Stomach smooth muscle (tissue), 2 donors: ENCODE data around the gene LEMD3.

Source experiments
- H3K27ac ChIP-seq: one replicate; pipeline ENCODE4 v1.7.0; 2013; ENCODE audit warnings: mild to moderate bottlenecking, low read length, inconsistent platforms
- H3K27me3 ChIP-seq, 2 donors: one replicate each; pipeline ENCODE4 v1.7.0; 2013; ENCODE audit warnings: low read length in 2 of 2; ENCODE audit not compliant: insufficient read depth in 2 of 2, control insufficient read depth in 1 of 2
- H3K36me3 ChIP-seq, 2 donors: one replicate each; pipeline ENCODE4 v1.7.0; 2013; ENCODE audit warnings: low read length in 2 of 2; ENCODE audit not compliant: control insufficient read depth in 2 of 2, insufficient read depth in 2 of 2
- H3K4me1 ChIP-seq: one replicate; pipeline ENCODE4 v1.7.0; 2013; ENCODE audit warnings: low read length; ENCODE audit not compliant: control insufficient read depth, insufficient read depth
- H3K4me3 ChIP-seq, 2 donors: one replicate each; pipeline ENCODE4 v1.7.0; 2013; ENCODE audit warnings: low read length in 2 of 2
- H3K9ac ChIP-seq, 2 donors: one replicate each; pipeline ENCODE4 v1.7.0; 2013; ENCODE audit warnings: low read length in 2 of 2, mild to moderate bottlenecking in 1 of 2
- H3K9me3 ChIP-seq, 2 donors: one replicate each; pipeline ENCODE4 v1.7.0; 2013; ENCODE audit warnings: low read length in 2 of 2; ENCODE audit not compliant: control insufficient read depth in 2 of 2
- donor health status: healthy.
- donor health status: Pancreatic carcinoma.

LEMD3 gene

DNA sequence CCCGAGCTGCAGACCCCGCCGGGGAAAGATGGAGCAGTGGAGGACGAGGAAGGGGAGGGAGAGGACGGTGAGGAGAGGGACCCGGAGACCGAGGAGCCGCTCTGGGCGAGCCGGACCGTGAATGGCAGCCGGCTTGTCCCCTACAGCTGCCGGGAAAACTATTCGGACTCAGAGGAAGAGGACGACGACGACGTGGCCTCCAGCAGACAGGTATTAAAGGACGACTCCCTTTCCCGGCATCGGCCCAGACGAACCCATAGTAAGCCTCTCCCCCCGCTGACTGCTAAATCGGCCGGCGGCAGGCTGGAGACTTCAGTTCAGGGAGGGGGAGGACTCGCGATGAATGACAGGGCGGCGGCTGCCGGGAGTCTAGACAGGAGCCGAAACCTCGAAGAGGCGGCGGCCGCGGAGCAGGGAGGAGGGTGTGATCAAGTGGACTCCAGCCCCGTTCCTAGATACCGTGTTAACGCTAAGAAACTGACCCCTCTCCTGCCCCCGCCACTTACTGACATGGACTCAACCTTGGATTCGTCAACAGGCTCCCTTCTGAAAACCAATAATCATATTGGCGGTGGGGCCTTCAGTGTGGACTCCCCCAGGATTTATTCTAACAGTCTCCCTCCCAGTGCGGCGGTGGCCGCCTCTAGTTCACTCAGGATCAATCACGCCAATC is 962 bp downstream of the LEMD3 start:
- Histone ChIP-seq H3K27me3 (no peaks in the 10 kb centered on the region), H3K27ac (peak overlapping the region; percentile 91), H3K9ac (peak overlapping the region; percentile 87 to 91), H3K4me3 (peak overlapping the region; percentile 89 to 98), H3K36me3 (no peaks in the 10 kb centered on the region), H3K9me3 (no peaks in the 10 kb centered on the region), H3K4me1 (peaks cover 7% of the 10 kb centered on the region)

DNA sequence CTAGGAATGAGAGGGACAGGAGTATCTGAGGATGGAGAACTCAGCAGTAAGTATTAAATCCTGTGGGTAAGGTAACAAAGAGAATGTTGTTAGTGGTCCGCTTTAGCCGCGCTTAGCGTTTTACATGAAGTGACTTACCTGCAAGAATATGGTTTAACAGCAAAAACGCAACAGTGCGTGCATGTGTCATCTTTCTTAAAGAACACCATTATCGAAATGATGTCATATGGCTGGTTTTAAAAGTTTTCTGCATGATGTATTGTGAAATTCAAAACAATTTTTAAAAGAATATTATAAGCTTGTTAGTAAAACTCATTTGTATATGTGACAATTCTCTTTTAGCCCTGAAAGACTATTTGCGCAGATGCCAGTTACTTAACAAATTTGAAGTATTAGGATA is 1.7 kb downstream of the LEMD3 start:
- peak overlapping the region; percentile 89 to 98 for H3K4me3 ChIP-seq
- peak overlapping the region; percentile 87 to 91 for H3K9ac ChIP-seq
- no peaks in the 10 kb centered on the region for H3K9me3 ChIP-seq
- H3K27me3 ChIP-seq: no peaks in the 10 kb centered on the region
- H3K27ac ChIP-seq: no peak overlapping the region
- no peaks in the 10 kb centered on the region for H3K36me3 ChIP-seq
- peaks cover 7% of the 10 kb centered on the region for H3K4me1 ChIP-seq

DNA sequence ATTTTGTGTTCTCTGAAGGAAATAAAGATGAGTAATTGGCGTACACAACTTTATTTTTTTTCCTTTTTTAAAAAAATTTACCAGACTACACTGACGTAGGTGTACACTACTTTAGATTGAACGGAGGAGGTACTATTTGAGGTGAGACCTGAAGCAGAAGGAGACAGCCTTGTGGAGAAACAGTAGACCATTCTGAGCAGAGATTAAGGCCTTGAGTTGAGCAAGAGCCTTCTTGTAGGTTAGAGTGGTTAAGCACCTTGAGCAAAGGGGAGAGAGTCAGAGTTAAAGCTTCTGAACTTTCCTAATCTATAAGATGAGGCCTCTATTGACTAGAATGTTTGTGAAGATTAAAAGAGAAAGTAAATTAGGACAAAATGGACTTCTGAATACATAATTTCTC is 2.5 kb downstream of the LEMD3 start:
- H3K36me3 ChIP-seq: no peaks in the 10 kb centered on the region
- peaks cover 7% of the 10 kb centered on the region for H3K4me1 ChIP-seq
- H3K9ac ChIP-seq: peak overlapping the region in 1 of 2 donors; percentile 2
- no peak overlapping the region for H3K27ac ChIP-seq
- H3K4me3 ChIP-seq: peak overlapping the region; percentile 65 to 98
- no peaks in the 10 kb centered on the region for H3K27me3 ChIP-seq
- H3K9me3 ChIP-seq: no peaks in the 10 kb centered on the region

DNA sequence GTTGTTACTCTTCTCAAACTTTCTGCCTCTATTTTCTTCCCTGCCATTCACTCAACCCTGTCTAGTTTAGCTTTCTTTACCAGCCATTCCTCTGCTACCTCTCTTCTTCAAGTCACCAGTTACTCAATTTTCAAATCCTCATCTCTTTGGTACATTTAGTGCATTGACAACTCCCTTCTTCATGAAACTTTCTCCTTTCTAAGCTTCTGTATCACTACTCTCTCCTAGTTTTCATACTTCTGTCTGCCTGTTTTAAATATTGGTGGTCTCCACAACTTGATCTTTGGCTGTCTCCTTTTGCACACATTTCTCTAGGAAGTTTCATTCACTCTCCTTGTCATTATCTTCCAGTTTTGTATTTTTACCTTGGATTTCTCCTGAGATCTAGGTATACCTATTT is 6.0 kb downstream of the LEMD3 start:
- no peaks in the 10 kb centered on the region for H3K36me3 ChIP-seq
- no peak overlapping the region for H3K27ac ChIP-seq
- H3K9me3 ChIP-seq: no peaks in the 10 kb centered on the region
- no peak overlapping the region for H3K9ac ChIP-seq
- peaks cover 7% of the 10 kb centered on the region for H3K4me1 ChIP-seq
- no peak overlapping the region for H3K4me3 ChIP-seq
- no peaks in the 10 kb centered on the region for H3K27me3 ChIP-seq

DNA sequence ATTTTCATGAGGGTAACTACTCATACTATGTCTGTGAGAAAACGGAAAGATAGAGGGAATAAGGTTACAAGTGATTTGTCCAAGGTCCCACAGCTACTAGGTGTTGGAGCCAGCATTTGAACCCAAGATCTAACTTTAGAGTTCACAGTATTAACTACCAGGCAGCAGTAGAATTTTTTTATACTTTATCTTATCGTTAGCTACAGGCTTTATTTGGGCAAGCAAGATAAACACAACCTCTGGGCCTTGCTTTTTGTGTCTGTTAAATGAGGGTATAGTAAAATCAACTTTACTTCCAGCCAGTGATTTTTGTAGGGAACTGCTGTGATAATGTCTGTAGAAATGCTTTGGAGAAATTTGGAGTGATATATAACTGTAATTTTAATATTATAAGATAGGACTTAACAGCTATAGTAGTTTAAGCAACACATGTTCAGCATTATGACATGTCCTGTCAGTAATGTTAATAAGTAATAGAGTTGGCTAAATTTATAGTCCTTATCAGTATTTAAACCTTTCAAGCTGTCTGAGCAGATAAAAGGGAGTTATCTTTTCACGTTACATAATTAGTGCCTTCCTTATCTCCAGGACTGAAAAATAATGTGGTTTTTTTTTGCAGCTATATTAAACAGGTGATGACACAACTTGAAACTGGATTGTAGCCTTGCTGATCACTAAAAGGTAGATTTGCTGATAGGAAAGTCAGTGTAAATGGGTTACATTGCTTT is 12.8 kb downstream of the LEMD3 start:
- H3K9ac ChIP-seq: no peak overlapping the region
- no peak overlapping the region for H3K27ac ChIP-seq
- H3K4me1 ChIP-seq: no peaks in the 10 kb centered on the region
- no peaks in the 10 kb centered on the region for H3K9me3 ChIP-seq
- no peaks in the 10 kb centered on the region for H3K27me3 ChIP-seq
- no peaks in the 10 kb centered on the region for H3K36me3 ChIP-seq
- H3K4me3 ChIP-seq: no peak overlapping the region

DNA sequence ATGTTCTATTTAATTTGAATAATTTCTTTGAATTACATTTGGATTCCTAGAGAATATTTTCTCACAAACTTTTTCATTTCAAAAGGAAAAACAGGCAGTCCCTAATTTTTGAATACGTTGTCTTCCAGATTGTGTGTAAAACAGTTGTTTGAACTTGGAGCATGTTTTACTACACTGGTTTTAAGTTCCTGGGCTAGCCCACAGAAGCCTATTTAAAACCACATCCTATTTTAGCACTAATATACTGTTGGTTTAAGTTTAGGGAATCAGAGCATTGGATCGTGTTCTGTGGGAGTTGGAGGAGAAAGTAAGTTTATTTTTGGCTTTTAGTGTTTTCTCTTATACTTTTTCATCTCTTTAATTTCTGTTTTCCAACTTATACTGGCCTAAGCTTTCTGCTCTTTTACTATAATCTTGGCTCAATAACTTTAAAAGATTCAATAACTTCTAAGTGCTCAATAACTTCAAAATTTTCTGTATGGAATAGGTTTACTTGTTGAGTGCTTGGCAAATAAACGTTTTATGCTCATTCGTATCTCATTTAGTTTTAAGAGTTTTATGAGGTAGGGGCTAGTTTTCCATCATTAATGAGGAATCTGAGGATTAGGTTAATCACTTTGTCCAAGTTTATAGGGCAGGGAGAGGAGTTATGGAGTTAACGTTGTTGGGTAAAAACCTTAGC is 14.9 kb downstream of the LEMD3 start:
- Histone ChIP-seq H3K4me1 (no peaks in the 10 kb centered on the region), H3K4me3 (no peak overlapping the region), H3K36me3 (no peaks in the 10 kb centered on the region)

DNA sequence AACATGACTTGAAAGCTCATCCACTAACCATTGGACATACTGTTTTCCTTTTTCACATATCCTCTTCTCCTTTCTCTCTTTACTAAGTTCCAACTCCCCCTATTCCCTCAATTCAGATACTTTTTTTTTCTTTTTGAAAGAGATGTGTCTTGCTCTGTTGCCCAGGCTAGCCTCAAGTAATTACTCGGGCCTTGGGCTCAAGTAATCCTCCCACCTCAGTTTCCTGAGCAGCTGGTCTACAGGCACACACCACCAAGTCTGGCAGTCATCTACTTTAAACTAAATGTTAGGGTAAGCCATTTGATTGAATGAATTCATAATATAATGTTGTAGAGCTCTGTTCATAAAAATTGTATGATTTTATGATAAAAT is 15.5 kb downstream of the LEMD3 start:
- Histone ChIP-seq H3K27ac (no peak overlapping the region), H3K36me3 (no peaks in the 10 kb centered on the region), H3K27me3 (no peaks in the 10 kb centered on the region), H3K9ac (no peak overlapping the region), H3K4me3 (no peak overlapping the region), H3K4me1 (no peaks in the 10 kb centered on the region), H3K9me3 (no peaks in the 10 kb centered on the region)

More for the DNA sequence above, 14.9 kb downstream of the LEMD3 start:
- Histone ChIP-seq H3K27me3 (no peaks in the 10 kb centered on the region), H3K9me3 (no peaks in the 10 kb centered on the region), H3K27ac (no peak overlapping the region), H3K9ac (no peak overlapping the region)

DNA sequence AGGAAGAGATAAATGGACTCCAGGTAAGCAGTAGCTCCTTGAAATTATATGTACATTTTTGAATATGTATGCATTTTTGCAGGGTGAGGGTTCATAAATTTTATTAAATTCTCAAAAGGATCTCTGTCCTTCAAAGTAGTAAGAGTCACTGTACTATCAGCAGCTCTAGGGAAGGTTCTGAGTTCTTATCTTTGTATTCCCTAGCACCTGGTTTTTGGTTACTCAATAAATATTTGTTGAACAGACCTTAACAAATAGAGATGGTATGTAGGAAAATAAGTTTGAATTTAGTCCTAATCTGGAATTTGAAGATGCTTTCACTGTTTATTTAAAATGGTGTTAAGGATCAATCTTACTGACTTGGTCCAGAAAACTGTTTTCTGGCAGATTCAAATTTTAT is 18.3 kb downstream of the LEMD3 start:
- Histone ChIP-seq H3K9me3 (no peaks in the 10 kb centered on the region), H3K4me1 (no peaks in the 10 kb centered on the region), H3K27me3 (no peaks in the 10 kb centered on the region), H3K9ac (no peak overlapping the region), H3K36me3 (no peaks in the 10 kb centered on the region), H3K27ac (no peak overlapping the region), H3K4me3 (no peak overlapping the region)

DNA sequence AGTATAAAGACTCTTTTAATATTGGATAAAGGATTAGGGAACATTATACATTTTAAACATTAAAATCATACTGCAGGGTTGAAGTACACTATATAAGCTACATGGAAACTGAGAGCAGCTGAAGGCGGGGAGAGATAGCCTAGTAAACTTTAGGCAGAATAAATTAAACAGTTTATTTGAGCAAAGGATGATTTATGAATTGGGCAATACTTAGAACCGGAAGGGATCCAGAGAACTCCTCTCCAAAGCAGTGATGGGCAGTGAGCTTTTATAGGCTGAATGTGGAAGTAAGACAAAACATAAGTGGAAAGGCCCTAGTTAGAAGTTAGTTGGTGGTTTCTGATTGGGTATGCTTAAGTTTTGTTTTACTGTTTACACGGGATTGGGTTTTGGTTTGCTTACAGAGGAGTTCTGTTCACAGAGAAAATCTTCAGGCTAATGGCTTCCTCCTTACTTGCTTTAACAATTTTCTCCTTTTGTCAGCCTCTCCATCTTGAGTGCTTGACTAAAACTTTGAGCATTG is 18.9 kb downstream of the LEMD3 start:
- Histone ChIP-seq H3K4me1 (no peaks in the 10 kb centered on the region), H3K9me3 (no peaks in the 10 kb centered on the region)

DNA sequence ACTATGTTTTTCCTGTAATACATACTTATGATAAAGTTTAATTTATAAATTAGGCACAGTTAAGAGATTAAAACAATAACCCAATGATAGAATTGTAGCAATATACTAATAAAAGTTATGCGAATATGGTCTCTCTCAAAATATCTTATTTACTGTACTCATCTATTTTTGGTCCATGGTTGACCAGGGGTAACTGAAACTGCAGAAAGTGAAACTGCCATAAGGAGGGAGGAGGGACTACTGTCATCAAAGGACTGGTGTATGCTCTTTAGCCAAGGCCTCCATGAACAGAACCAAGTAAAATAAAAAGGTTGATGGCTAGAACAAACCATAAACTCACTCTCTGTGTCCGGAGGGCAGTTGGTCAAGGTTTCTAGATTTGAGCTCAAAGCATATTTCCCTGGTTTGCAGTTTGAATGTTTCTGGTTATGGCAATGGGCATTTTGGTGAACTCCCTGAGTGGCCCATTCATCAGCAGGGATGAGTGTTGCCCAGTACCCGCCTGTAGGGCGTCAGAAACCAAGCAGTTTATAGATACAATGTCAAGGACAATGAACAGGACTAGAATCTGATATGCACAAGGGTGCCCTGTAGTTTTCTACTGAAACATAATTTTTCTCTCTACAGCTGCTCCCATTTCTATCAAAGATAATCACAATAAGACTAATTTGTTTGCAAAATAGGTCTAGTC is 19.8 kb downstream of the LEMD3 start:
- Histone ChIP-seq H3K4me3 (no peak overlapping the region), H3K9me3 (no peaks in the 10 kb centered on the region), H3K9ac (no peak overlapping the region), H3K27me3 (no peaks in the 10 kb centered on the region), H3K4me1 (no peaks in the 10 kb centered on the region), H3K36me3 (no peaks in the 10 kb centered on the region), H3K27ac (no peak overlapping the region)

More for the DNA sequence above, 18.9 kb downstream of the LEMD3 start:
- no peak overlapping the region for H3K9ac ChIP-seq
- H3K4me3 ChIP-seq: no peak overlapping the region
- H3K36me3 ChIP-seq: no peaks in the 10 kb centered on the region
- no peaks in the 10 kb centered on the region for H3K27me3 ChIP-seq
- H3K27ac ChIP-seq: no peak overlapping the region
